K562 (cell line): ENCODE measurements around the gene IFNK. TPM values are rescaled to one million over a fixed set of nuclear protein-coding genes. Genes with fewer than 3 reads are reported as not detected.
A peak's percentile ranks its signal among the peaks of the same experiment; 100 is the strongest.

Experiments used
- ATAC-seq: fragments of 200-7000 bp; cut with Tn5 transposase; 3 replicates; pipeline ENCODE4 v1.9.1; 2020; ENCODE audit warnings: moderate library complexity
- BruUV-seq: library from RNA; stranded (reverse); fragments of 400-500 nt; replicated peaks from 2 replicates; lab custom pipeline; 2021; lab: Mats Ljungman, UMichigan
- CTCF ChIA-PET: fragments of 300-600 bp; formaldehyde crosslinking; extraction: SDS; loops from one replicate; lab custom pipeline; 2021; ENCODE audit warnings: low intra/inter-chr PET ratio; lab: Yijun Ruan, JAX
- POLR2A ChIA-PET: fragments of 300-600, 350-650 bp; sonication (Branson Sonifier 250); formaldehyde crosslinking; extraction: SDS; loops from one replicate; lab custom pipeline; 2021; ENCODE audit warnings: antibody characterized with exemption, inconsistent platforms; lab: Yijun Ruan, JAX
- DNase-seq, 4 experiments: peaks; one replicate each; pipeline versions ENCODE4 v3.0.0 to v3.0.0-alpha.2; 2011 to 2018; ENCODE audit warnings: low spot score in 3 of 4, mixed read lengths in 3 of 4; ENCODE audit errors: extremely low read depth in 1 of 4
- FAIRE-seq: peaks from 2 replicates; lab custom pipeline; 2011; peaks lifted over from hg19 to GRCh38; lab: Jason Lieb, UNC
- H2AFZ ChIP-seq: 2 replicates; pipeline ENCODE4 v1.6.0; 2011; ENCODE audit warnings: low read depth, low read length, control low read depth, inconsistent platforms
- H3K27ac ChIP-seq: fragments of 200-600 bp; 3 replicates; pipeline ENCODE4 v1.8.0; 2011; ENCODE audit warnings: low read depth, mild to moderate bottlenecking, control low read depth, inconsistent platforms, low read length, moderate library complexity, mixed read lengths; ENCODE audit errors: extremely low read depth
- H3K27me3 ChIP-seq, 2 experiments: fragments of 300-600 bp in 1 of 2; 2 replicates in 1 of 2; 3 replicates in 1 of 2; pipeline versions ENCODE4 v1.6.0 to v1.8.0; 2011; ENCODE audit warnings: inconsistent platforms in 2 of 2, low read length in 2 of 2, mild to moderate bottlenecking in 1 of 2, mixed read lengths in 1 of 2, moderate library complexity in 1 of 2; ENCODE audit not compliant: control insufficient read depth in 2 of 2, insufficient read depth in 2 of 2
- H3K36me3 ChIP-seq: fragments of 300-600 bp; 3 replicates; pipeline ENCODE4 v1.8.0; 2011; ENCODE audit warnings: mild to moderate bottlenecking, low read length, inconsistent platforms; ENCODE audit not compliant: control insufficient read depth, insufficient read depth
- H3K4me1 ChIP-seq, 2 experiments: fragments of 200-600 bp in 1 of 2; replicated peaks in 1 of 2; 2 replicates in 1 of 2; 3 replicates in 1 of 2; pipeline versions ENCODE4 v1.5.1 to v1.8.0; 2011; ENCODE audit warnings: inconsistent platforms in 2 of 2, low read length in 2 of 2, mild to moderate bottlenecking in 1 of 2, mixed read lengths in 1 of 2, moderate library complexity in 1 of 2; ENCODE audit not compliant: control insufficient read depth in 2 of 2, insufficient read depth in 2 of 2
- H3K4me2 ChIP-seq: 2 replicates; pipeline ENCODE4 v1.6.1; 2011; ENCODE audit warnings: low read length, control low read depth, inconsistent platforms, mixed read lengths; ENCODE audit not compliant: insufficient read depth
- H3K4me3 ChIP-seq: fragments of 200-600 bp; sonication (generic), shearing (Covaris generic); 2 replicates; pipeline ENCODE4 v1.5.1; 2016; ENCODE audit warnings: control low read depth, inconsistent platforms
- H3K79me2 ChIP-seq: fragments of 200-600 bp; 3 replicates; pipeline ENCODE4 v1.8.0; 2011; ENCODE audit warnings: low read length, inconsistent platforms; ENCODE audit not compliant: control insufficient read depth, insufficient read depth
- H3K9ac ChIP-seq, 2 experiments: 2 replicates each; pipeline versions ENCODE4 v1.6.0 to v1.6.1; 2011; ENCODE audit warnings: low read depth in 2 of 2, low read length in 2 of 2, control low read depth in 1 of 2, inconsistent platforms in 1 of 2, mild to moderate bottlenecking in 1 of 2, mixed read lengths in 1 of 2; ENCODE audit not compliant: insufficient read depth in 1 of 2
- H3K9me1 ChIP-seq: one replicate; pipeline ENCODE4 v1.6.0; 2011; ENCODE audit warnings: inconsistent platforms, mild to moderate bottlenecking, low read length, moderate library complexity; ENCODE audit not compliant: control insufficient read depth, insufficient read depth
- H3K9me3 ChIP-seq: replicated peaks from 2 replicates; pipeline ENCODE4 v1.5.1; 2011; ENCODE audit warnings: low read depth, low read length, inconsistent platforms; ENCODE audit not compliant: control insufficient read depth, insufficient read depth
- H4K20me1 ChIP-seq: replicated peaks from 2 replicates; pipeline ENCODE4 v1.6.1; 2011; ENCODE audit warnings: low read length, inconsistent platforms, mixed read lengths; ENCODE audit not compliant: control insufficient read depth, insufficient read depth
- FIP1L1 ChIP-seq: fragments of 200-400 bp; formaldehyde crosslinking; IDR thresholded peaks from 2 replicates; pipeline ENCODE4 v1.6.1; 2018; ENCODE audit warnings: mild to moderate bottlenecking, low read depth, low read length; ENCODE audit not compliant: poor library complexity, severe bottlenecking
- GTF3C2 ChIP-seq: IDR thresholded peaks from 3 replicates; pipeline ENCODE4 v1.6.1; 2011; ENCODE audit warnings: borderline replicate concordance, mild to moderate bottlenecking, moderate library complexity; ENCODE audit not compliant: insufficient read length; ENCODE audit errors: extremely low read depth
- NFE2L1 ChIP-seq: fragments of 450-650 bp; IDR thresholded peaks from 2 replicates; pipeline ENCODE4 v1.6.1; 2016; ENCODE audit warnings: missing genetic modification characterization, low read depth, mild to moderate bottlenecking, missing compliant biosample characterization, moderate library complexity, borderline replicate concordance
- PRDM10 ChIP-seq: fragments of 450-650 bp; IDR thresholded peaks from 2 replicates; pipeline ENCODE4 v1.6.1; 2018; ENCODE audit not compliant: partially characterized antibody
- SAFB2 ChIP-seq: fragments of 200-400 bp; formaldehyde crosslinking; IDR thresholded peaks from 2 replicates; pipeline ENCODE4 v1.6.1; 2018; ENCODE audit warnings: borderline replicate concordance, low read length, low read depth, moderate library complexity; ENCODE audit not compliant: severe bottlenecking
- SAP30 ChIP-seq: fragments of 200-600 bp; sonication (generic); IDR thresholded peaks from 2 replicates; pipeline ENCODE4 v1.6.1; 2012; ENCODE audit warnings: borderline replicate concordance, low read depth, mild to moderate bottlenecking, moderate library complexity, low read length, control low read depth, inconsistent platforms; ENCODE audit not compliant: insufficient read depth, poor library complexity, severe bottlenecking
- ZNF639 ChIP-seq, 2 experiments: fragments of 200-800 bp in 1 of 2; sonication (Bioruptor generic) in 1 of 2; sonication (generic) in 1 of 2; formaldehyde crosslinking in 1 of 2; IDR thresholded peaks in 1 of 2; conservative IDR thresholded peaks in 1 of 2; 2 replicates each; pipeline versions ENCODE4 v1.5.0 to v1.6.1; 2016 to 2020; ENCODE audit warnings: missing compliant biosample characterization in 1 of 2, missing genetic modification characterization in 1 of 2, missing genetic modification reagents in 1 of 2
- WGBS: fragments of 100-300 bp; shearing (Covaris generic); methylation state at CpG from one replicate; pipeline ENCODE4 v1.1.6; 2016; ENCODE audit warnings: low coverage, mixed read lengths; ENCODE audit not compliant: insufficient coverage; ENCODE audit errors: missing lambda C conversion rate; 5-methylcytosine and 5-hydroxymethylcytosine counted together
- in situ Hi-C: fragments of 300-500 bp; cut with MboI; formaldehyde crosslinking; loops from 4 replicates; pipeline ENCODE4 v1.15.0; 2018; ENCODE audit warnings: inconsistent platforms, mixed read lengths
- intact Hi-C: fragments of 100-400 bp; cut with micrococcal nuclease; formaldehyde crosslinking; loops from 2 replicates; pipeline ENCODE4 v1.14.2; 2022
- polyA plus RNA-seq, 8 experiments: library from polyadenylated mRNA; depleted of rRNA in 4 of 8; stranded (reverse) in 5 of 8; unstranded in 3 of 8; fragments of >200 nt; fragmentation: Nextera tagmentation in 2 of 8; fragmentation: Illumina TruSeq in 1 of 8; extraction: Ambion mirVana in 2 of 8; extraction: Trizol in 1 of 8; gene quantifications; 2 replicates each; pipeline versions ENCODE4 v1.2.1 to v1.2.3, GENCODE V29; 2011 to 2014; ENCODE audit warnings: inconsistent platforms in 1 of 8, missing spikeins in 1 of 8
- total RNA-seq, 7 experiments: library from RNA; depleted of rRNA in 6 of 7; stranded (reverse); fragments of >200 nt in 6 of 7; fragmentation: Illumina TruSeq in 2 of 7; extraction: Trizol in 2 of 7; gene quantifications; 2 replicates each; pipeline versions ENCODE4 v1.2.1 to v1.2.3, GENCODE V29; 2011 to 2021; ENCODE audit warnings: low replicate concordance in 1 of 7
- TF ChIP-seq, protein P1 (sequence below): fragments of 250-450 bp; sonication (Bioruptor Pico); IDR thresholded peaks from 2 replicates; pipeline ENCODE4 v1.5.0; 2021

Gene IFNK
- total and polyA plus RNA-seq, 9 of the 15 experiments (the other 6 are each of a cell fraction or from before 2014, with no cell fraction given): 0.11 TPM; not detected in 8

DNA sequence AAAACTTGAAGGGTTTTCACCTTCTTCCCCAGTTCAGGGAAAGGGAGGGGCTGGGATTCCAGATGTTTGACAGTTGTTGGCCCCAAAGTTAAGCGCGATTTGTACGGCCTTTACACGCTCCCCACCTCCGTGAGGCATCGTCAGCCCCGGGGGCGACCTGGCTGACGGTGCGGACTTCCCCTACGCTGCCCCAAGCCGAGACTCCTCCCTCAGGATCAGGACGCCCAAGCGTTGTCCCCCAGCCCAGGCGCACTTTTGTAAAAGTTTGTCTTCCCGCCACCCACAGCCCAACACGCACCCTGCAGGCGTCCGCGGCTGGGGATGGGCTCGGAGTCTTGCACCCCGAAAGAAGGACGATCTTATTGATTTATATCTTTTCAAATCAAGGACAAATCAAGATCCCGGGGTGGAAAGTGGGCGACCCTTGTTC, 4.8 kb downstream of the IFNK start:
- 9% methylated on average over 4 of the region's 25 CpGs for WGBS
- peak; percentile 77 for ATAC-seq
- no peaks in the 10 kb centered on the region for H3K9me3 ChIP-seq
- H3K9ac ChIP-seq: peak overlapping the region; percentile 64 to 91
- H3K36me3 ChIP-seq: peaks cover 9% of the 10 kb centered on the region; the same call in 1 of the 3 replicates
- no peaks in the 10 kb centered on the region for H4K20me1 ChIP-seq
- peak; percentile 26 to 52 (median 30) for DNase-seq
- peaks cover 63% of the 10 kb centered on the region for H3K79me2 ChIP-seq
- peak overlapping the region; percentile 75 for H3K4me2 ChIP-seq
- BruUV-seq: TSS peak; percentile 32
- POLR2A ChIA-PET: no interaction called here
- CTCF ChIA-PET: no interaction called here
- intact Hi-C loops: loop anchor here (5.0 kb wide), 1 partner anchor 67 kb away; no protein-coding TSS in a partner anchor
- FAIRE-seq: no peak
- no peaks in the 10 kb centered on the region for H3K9me1 ChIP-seq
- peak overlapping the region; percentile 60 for H3K4me3 ChIP-seq
- H3K4me1 ChIP-seq: peaks cover 3 to 8% of the 10 kb centered on the region in 2 experiments; a peak in 4 of 5 replicates
- no peaks in the 10 kb centered on the region for H3K27me3 ChIP-seq
- H3K27ac ChIP-seq: peak overlapping the region; percentile 75
- in situ Hi-C loops: loop anchor here (10.0 kb wide), 1 partner anchor 74 kb away; no protein-coding TSS in a partner anchor
- H2AFZ ChIP-seq: no peak overlapping the region
- no peak for TF ChIP-seq SAP30
- TF ChIP-seq NFE2L1 (tag): no peak
- TF ChIP-seq ZNF639 (CRISPR knock-in tag; conservative IDR thresholded peaks at IDR 0.05 in 1 of 2, IDR thresholded peaks at IDR 0.05 in 1 of 2): no peak
- TF ChIP-seq GTF3C2: no peak
- peak; percentile 37 for TF ChIP-seq PRDM10
- no peak for TF ChIP-seq SAFB2
- TF ChIP-seq, protein P1, sequence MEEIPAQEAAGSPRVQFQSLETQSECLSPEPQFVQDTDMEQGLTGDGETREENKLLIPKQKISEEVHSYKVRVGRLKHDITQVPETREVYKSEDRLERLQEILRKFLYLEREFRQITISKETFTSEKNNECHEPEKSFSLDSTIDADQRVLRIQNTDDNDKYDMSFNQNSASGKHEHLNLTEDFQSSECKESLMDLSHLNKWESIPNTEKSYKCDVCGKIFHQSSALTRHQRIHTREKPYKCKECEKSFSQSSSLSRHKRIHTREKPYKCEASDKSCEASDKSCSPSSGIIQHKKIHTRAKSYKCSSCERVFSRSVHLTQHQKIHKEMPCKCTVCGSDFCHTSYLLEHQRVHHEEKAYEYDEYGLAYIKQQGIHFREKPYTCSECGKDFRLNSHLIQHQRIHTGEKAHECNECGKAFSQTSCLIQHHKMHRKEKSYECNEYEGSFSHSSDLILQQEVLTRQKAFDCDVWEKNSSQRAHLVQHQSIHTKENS (CRISPR knock-in tag): no peak
- no peak for TF ChIP-seq FIP1L1
